ENCODE measurements around the gene GZMB.

DNA sequence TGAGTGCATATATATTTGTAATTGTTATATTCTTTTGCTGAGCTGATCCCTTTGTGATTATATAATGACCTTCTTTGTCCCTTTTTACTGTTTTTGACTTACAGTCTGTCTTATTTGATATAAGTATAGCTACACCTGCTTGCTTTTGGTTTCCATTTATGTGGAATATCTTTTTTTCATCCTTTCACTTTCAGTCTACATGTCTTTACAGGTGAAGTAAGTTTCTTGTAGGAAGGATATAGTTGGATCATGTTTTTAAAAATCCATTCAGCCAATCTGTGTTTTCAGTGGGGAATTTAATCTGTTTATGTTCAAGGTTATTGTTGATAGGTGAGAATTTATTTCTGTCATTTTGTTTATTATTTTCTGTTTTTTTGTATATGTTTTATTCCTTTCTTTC is 36.6 kb downstream of the GZMB start:
- TF ChIP-seq CTCF (IDR thresholded peaks at IDR 0.05; ENCODE audit: low read depth, low read length, poor library complexity, severe bottlenecking) = no peak
- no peak for TF ChIP-seq EZH2phosphoT487 (IDR thresholded peaks at IDR 0.05; ENCODE audit: borderline replicate concordance, low read length)
